Stimulated activated CD4-positive, alpha-beta T cell treated with anti-CD3 and anti-CD28 coated beads, Interleukin-4, amount 100 ng/mL, for 1 hour (primary cell): ENCODE results near the gene RBM45.

ENCODE experiments used
- DNase-seq: peaks from one replicate; pipeline ENCODE4 v3.0.0-alpha.2; 2020

The RBM45 gene

DNA sequence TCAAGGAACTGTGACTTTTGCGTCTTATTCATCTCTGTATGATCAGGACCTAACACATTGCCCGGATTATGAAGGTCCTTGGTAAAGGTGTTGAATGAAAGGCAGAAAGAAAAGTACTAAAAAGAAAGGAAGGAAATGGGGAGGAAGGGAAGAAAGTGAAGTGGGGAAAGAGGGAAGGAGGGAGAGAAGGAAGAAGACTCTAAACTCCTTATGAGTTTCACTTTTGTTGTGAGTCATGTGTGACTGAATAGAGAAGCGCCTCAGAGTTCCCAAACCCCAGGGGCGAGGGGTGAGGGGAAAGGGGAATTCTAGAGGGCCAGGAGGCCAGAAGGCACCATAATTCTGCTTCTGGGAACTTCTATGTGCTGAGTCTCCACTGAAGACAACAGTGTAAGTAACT lies 51.2 kb downstream of the RBM45 start:
- DNase-seq: no peak

DNA sequence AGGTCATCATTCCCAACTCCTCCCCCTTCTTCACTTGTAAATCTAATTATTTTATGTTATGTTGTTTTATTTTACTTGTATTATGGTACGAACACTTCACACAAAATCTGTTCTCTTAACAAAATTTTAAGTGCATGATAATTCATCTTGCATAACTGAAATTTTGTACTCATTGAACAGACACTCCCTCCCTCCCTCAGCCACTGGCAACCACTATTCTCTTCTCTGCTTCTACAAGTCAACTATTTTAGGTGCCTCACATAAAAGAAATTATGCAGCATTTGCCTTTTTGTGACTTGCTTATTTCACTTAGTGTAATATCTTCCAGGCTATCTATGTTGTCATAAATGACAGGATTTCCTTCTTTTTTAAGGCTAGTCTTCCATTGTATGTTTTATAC lies 51.7 kb downstream of the RBM45 start:
- no peak for DNase-seq

DNA sequence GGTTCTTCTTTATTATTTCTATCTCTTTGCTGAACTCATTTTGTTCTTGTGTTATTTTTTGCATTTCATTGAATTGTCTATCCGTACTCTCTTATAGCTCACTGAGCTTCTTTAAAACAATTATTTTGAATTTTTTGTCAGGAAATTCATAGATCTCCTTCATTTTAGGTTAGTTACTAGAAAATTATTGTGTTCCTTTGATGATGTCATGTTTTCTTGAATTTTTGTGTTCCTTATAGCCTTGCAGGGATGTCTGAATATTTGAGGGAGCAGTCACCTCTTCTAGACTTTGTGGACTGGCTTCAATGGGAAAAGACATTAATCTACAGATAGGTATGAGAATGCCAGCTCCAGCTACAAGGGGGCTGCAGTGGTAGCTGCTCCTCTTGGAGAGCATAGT lies 61.4 kb downstream of the RBM45 start:
- DNase-seq: no peak

DNA sequence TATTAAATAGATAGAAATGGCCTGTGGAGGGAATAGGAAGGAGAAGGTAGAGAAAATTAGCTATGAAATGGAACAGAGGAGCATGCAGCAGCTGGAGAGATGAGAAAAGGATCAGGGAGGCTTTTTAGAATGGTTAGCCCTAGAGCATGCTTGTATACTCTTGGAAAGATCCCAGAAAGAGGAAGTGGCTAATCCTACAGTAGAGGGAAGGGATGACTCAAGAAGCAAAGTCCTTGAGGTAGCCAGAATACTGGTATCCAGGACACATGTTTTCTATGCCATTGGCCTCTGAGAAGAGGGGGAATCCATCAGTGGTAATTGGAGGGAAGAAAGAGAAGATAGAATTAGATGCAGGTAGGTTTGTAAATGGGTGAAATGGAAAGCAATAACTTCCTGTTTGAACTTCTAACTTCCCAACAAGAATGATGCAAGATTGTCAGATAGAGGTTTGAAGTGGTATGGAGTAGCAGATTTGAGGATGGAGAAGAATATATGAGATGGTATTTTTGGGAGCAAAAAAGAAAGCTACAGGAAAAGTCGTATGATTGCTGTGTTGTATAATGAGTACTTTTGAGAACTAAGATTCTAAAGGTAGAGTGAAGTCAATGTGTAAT lies 64.9 kb downstream of the RBM45 start:
- no peak for DNase-seq
